ENCODE results near the gene TIMM22.
"Not testable (repeated sequence)": the region's sequence is repeated elsewhere in the genome, so short reads cannot be mapped to it uniquely, and the experiment has no call there.

The TIMM22 gene

DNA sequence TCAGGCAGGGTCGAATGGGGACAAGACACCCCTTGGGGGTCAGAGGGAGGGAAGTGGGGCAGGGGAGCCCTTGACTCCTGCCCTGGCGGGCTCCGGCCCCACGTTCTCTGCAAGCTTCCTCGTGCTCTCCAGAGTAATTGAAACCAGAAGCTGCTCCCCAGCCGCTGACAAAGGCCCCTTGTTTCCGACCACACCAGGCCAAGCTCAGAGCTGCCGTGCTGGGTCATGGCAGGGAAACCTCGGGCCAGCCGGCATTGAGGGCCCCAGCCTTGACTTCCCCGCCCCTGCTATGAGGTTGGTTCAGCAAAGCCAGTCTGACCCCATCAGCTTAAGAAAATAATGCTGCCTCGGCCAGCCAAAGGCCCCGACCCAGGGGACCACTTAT is 43.3 kb downstream of the TIMM22 start:
- FAIRE-seq, result no peak

DNA sequence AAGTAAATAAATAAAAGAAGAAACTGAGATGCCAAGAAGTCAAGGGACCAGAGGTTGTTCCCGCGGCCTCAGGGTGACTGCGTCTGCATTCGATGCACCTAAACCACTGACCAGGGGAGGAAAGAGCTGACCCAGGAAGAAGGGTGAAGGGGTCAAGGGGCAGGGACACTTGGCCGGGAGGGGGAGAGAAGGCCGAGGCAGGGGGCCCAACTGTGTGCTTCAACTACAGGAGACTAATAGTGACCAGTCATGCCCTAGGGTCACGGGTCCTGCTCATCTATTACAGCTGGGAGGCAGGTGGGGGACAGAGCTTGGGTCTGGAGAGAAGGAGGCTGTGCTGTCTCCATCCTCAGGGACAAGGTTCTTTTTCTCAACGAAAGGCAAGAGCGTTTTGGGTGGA is 44.8 kb downstream of the TIMM22 start:
- FAIRE-seq, result no peak

DNA sequence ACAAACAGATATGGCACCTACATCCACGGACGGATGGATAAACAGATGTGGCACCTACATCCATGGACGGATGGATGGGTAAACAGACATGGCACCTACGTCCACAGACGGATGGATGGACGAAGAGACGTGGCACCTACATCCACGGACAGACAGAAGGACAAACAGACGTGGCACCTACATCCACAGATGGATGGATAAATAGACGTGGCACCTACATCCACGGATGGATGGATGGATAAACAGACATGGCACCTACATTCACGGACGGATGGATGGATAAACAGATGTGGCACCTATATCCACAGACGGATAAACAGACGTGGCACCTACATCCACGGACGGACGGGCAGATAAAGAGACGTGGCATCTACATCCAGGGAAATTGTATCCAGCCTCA is 45.6 kb downstream of the TIMM22 start:
- no peak for FAIRE-seq

DNA sequence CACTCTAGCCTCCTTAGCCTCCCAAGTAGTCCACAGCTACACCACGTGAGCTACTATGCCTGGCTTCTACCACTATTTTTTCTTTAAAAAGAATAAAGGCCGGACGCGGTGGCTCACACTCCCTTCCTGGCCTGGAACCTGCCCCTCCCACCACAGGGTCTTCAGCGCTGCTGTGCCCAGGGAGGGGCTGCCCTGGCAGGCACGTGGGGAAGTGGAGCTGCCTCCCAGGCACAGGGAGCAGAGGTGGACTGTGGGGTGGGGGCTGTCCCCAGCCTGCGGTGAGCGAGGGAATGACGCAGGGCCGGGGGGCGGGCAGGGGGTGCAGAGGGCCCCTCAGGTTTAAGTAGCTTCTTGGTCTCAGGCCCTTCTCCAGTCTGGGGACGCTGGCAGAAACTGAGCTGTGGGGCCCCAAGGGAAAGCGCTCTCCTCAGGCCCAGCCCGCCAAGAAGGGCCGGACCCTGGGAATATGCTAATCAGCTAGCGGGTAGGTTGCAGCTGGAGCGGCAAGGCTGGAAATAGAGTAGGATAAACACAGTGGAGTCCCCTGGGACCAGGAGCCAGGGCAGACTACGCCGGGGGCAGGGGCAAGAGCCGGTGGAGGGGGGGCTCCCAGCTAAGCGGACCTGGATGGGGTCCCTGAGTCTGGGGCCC is 46.8 kb downstream of the TIMM22 start:
- FAIRE-seq, result no peak

DNA sequence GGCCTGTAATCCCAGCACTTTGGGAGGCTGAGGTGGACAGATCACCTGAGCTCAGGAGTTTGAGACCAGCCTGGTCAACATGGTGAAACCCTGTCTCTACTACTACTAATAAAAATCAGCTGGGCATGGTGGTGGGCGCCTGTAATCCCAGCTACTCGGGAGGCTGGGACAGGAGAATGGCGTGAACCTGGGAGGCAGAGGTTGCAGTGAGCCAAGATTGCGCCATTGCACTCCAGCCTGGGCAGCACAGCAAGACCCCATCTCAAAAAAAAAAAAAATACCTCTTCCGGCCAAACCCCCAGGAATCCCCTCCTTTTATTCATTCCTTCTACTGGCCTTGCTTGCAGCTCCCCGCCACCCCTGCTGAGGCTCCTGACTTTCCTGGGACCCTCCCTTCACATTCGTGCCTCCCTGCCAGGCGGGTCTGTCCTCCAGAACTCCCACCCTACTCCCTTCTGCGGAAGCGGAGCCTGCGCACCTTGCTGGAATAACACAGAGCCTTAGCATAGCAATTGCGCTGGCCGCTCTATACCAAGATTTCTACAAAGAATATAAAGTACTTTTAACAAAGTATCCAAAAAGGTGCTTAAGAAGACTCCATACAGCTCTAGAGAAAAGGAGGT is 47.6 kb downstream of the TIMM22 start:
- not testable (repeated sequence) for FAIRE-seq

DNA sequence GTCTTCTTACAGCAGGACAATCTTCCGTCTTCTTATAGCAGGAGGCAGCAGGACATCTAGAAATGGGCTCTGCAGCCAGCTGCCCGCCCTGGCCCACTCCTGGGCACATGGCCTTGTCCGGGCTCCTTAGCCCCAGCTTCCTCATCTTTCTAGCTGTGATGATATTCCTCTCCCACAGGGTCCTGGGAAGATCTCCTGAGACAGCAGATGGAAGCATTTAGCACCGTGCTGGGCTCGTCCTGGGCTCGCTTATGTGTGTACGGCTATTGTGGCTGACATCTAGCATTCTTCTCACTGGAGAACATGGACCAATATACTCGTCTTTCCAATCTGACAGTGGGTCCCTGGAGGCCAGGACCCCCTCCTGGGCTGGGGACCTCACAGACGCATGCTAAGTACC is 48.5 kb downstream of the TIMM22 start:
- no peak for FAIRE-seq

DNA sequence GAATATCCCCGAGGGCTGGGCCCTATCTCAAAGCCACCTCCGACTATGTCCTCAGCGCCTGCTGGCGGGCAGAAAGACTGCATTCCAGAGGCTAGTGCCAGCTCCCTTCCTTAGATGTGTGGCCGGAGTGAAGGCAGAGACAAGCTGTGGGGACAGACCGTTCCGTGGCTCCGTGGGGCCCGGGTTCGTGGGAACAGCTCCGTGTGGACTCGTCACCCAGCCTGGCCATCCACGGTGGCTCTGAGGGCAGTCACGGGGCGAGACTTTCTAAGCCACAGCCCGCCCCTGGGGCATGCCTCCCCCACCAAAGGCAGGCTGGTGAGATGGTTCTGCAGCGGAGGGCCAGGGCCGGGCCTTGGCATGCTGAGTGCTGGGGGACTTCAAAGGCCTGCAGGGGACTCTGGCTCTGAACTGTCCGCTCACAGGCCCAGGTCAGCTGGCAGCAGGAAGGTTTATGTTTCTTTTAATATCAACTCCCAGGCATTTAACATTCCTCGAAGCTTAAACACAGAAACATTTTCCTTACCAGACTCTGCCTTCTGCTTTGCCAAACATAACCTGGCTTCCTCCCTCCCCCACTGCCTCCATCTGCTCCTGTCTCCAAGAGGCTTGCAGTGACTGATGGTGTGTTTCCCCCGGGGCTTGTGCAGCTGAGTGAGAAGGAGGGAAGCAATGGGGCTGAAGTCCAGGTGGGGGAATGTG is 50.4 kb downstream of the TIMM22 start:
- FAIRE-seq, result no peak

DNA sequence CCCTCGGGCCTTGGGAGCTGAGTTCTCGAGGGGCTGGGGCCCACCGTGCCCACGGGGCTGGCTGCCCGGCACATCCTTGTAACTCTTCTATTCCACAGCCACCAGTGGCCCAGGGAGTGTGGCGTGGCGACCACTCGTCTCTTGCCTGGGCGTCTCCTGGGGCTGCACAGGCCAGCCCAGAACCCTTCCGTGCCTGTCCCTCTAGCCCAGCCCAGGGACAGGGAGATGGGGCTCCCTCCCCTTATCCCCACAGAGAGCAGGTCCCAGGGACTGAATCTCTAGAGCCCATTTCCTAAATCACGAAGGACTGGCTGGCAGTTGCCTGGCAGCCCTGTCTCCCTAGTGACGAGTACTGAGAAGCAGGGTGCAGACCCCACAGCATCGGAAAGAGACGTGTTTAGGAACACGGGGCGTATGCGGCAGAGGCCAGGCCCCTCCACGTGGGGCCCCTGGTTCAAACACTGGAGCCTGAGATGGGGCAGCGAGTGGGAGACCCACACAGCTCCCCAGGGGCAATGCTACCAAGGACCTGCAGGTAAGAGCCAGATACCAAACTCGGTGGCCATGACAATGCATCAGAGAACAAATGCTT is 51.0 kb downstream of the TIMM22 start:
- FAIRE-seq, result no peak

DNA sequence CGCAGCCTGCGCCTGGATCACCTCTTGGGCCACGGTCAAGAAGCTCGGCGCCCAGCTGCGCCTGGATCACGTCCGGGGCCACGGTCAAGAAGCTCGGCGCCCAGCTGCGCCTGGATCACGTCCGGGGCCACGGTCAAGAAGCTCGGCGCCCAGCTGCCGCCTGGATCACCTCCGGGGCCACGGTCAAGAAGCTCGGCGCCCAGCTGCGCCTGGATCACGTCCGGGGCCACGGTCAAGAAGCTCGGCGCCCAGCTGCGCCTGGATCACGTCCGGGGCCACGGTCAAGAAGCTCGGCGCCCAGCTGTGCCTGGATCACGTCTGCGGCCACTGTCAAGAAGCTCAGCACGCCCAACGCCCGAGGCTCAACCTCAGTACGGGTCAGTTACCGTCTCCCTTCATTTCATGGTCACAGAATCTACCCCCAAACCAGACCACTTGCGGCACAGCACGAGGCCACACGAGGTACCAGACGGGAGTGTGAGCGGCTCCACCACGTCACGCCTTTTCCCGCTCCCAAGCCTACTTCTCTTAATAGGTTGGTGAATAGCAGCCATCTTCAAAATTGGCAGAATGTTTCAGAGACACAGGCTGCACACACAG is 51.7 kb downstream of the TIMM22 start:
- not testable (repeated sequence) for FAIRE-seq

DNA sequence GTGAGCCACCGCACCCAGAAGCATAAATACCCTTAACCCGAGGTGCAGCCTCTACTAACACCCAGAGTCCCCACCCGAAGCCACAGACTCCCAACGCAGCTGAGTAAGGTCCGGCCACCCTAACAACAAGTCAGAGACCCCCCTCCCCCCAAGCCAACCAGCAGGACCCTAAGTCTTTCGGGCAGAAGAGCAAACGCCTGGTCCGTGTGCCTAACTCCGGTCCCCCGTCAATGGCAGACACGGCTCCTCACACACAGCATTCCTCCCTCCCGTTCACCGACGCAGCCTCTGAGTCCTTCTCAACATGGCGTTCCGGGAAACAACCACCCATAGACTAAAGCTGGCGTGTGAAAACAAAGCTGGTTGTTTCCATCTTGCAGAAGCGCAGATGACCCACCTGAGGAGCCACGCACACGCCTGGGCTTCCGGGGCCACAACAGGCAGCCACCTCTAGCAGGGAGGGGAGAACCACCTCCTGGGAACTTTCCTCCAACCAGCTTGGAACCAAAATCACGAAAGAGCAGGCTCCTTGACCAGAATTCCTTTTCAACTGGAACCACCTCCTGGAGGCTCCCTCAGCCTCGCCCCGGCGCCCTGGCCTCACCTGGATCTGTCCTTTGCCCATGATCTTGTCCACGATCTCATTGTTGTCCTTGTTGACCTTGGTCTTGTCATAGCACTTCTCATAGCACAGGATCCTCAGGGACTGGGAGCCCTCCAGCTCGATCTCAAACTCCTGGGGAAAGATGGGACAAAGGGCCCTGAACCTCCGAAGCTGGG is 52.7 kb downstream of the TIMM22 start:
- FAIRE-seq, result no peak

DNA sequence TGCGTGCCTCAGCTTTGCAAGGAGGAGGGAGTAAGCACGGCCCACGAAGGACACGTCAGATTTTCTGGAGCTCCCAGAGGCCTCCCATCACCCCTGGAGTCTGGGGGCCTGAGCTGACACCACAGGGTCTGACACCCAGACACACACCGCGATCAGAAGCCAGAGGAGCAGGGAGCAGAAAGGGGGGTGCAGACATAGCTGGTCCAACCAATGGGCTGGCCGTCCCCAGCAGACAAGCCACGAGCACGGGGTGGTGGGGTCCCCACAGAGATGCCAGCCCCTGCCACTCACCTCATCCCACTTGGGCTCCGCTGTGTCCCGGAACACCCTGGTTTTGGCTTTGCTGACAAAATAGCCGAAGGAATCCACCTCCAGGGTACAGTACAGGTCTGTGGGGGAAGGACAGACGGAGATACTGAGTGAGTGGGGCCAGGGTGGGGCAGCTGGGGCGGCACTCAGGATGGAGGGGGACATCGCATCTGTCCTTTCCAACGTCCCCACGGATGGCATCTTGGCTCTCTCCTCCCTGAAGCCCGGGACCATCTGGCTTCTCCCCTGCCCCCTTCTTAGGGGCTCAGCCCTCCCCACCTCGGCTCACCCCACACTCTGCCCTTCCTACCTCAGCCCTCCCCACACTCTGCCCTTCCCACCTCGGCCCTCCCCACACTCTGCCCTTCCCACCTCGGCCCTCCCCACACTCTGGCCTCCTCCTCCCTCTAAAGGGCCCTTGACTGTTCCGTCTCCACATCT is 53.5 kb downstream of the TIMM22 start:
- no peak for FAIRE-seq

DNA sequence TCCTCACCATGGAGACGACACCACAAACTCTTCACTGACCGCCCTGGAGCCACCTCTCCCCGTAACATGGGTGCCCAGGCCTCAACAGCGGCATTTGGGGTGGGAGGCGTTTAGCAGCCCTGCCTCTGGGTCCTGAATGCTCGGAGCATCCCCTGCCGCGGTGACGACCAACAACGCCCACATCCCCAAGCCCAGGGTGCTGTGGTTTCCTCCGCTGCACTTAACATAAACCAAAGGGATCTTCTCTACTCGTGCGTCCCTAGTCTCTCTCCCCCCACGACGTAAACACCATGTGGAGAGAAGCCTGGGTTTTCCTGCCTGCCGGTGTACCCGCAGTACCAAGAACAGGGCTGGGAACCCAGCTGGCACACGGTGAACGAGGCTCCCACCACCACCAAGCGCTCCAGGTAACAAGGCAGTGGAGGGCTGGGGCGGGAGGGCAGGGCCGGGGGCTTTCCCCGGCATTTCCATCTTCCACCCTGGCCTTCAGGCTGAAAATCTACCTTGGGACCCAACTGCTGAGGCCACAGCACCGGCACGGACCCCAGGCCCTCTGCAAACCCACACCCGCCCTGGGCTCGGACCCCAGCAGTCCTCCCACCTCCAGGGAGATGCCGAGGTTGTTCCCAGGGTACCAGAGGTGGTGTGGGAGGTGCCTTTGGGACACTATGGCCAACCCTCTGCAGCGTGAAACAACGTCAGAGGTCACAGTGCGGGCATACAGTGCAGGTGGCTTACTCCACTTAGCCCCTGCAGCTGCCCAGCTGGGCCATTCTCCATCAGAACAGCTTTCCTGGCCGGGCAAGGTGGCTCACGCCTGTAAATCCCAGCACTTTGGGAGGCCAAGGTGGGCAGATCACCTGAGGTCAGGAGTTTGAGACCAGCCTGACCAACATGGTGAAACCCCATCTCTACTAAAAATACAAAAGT is 54.3 kb downstream of the TIMM22 start:
- no peak for FAIRE-seq
